Measurements from ENCODE around the gene CADM1.
A peak's percentile ranks its signal among the peaks of the same experiment; 100 is the strongest.

CADM1 gene

GRCh38 chr11:115145324-115145723, 358.9 kb downstream of the CADM1 start:
- DNase-seq (no peak), ATAC-seq (no peak)

- no peak for DNase-seq
- ATAC-seq, result no peak
Measured at GRCh38 chr11:115144914-115145313, 359.3 kb downstream of the CADM1 start.

GRCh38 chr11:115144014-115144413, 360.2 kb downstream of the CADM1 start:
- no peak for DNase-seq
- ATAC-seq, result no peak

- DNase-seq (no peak), ATAC-seq (no peak)
Measured at GRCh38 chr11:115141231-115142114, 362.7 kb downstream of the CADM1 start.

- no peak for DNase-seq
- no peak for ATAC-seq
Measured at GRCh38 chr11:115135936-115136335, 368.3 kb downstream of the CADM1 start.

GRCh38 chr11:115134926-115135325, 369.3 kb downstream of the CADM1 start:
- ATAC-seq, result no peak
- no peak for DNase-seq

GRCh38 chr11:115133475-115134209, 370.6 kb downstream of the CADM1 start:
- ATAC-seq (no peak), DNase-seq (no peak)

- ATAC-seq, result no peak
- no peak for DNase-seq
Measured at GRCh38 chr11:115132436-115133228, 371.6 kb downstream of the CADM1 start.

- no peak for DNase-seq
- ATAC-seq, result no peak
Measured at GRCh38 chr11:115129473-115130289, 374.5 kb downstream of the CADM1 start.

- DNase-seq (no peak), ATAC-seq (no peak)
Measured at GRCh38 chr11:115128226-115128625, 376.0 kb downstream of the CADM1 start.

GRCh38 chr11:115127790-115128189, 376.4 kb downstream of the CADM1 start:
- ATAC-seq (no peak), DNase-seq (no peak)

- DNase-seq, result no peak
- ATAC-seq, result peak; percentile 14
Measured at GRCh38 chr11:115126515-115127208, 377.6 kb downstream of the CADM1 start.

GRCh38 chr11:115126092-115126491, 378.1 kb downstream of the CADM1 start:
- DNase-seq, result no peak
- ATAC-seq, result no peak

GRCh38 chr11:115124786-115125185, 379.4 kb downstream of the CADM1 start:
- DNase-seq (no peak), ATAC-seq (no peak)

- no peak for DNase-seq
Measured at GRCh38 chr11:115123641-115124040, 380.6 kb downstream of the CADM1 start.

GRCh38 chr11:115122274-115122673, 381.9 kb downstream of the CADM1 start:
- DNase-seq, result no peak
- ATAC-seq, result no peak

More at GRCh38 chr11:115123641-115124040, 380.6 kb downstream of the CADM1 start:
- no peak for ATAC-seq
